Body of pancreas (tissue), 4 donors: ENCODE results near the gene ALDH7A1. TPM values are rescaled to one million over a fixed set of nuclear protein-coding genes. Genes with fewer than 3 reads are reported as not detected.
"Not testable (repeated sequence)": the region's sequence is repeated elsewhere in the genome, so short reads cannot be mapped to it uniquely, and the experiment has no call there.

ENCODE experiments used
- ATAC-seq: fragments of 150-250 bp; one replicate; pipeline ENCODE4 v1.9.1; 2016
- DNase-seq, 4 donors: peaks; one replicate each; pipeline ENCODE4 v3.0.0-alpha.2; 2019
- H3K27ac ChIP-seq, 4 donors: fragments of 200-600 bp; sonication (generic); 1 replicate in 3 of 4; 2 replicates in 1 of 4; pipeline versions ENCODE4 v1.5.1 to v1.6.1; 2016 to 2019; ENCODE audit warnings: mild to moderate bottlenecking in 1 of 4, mixed read lengths in 1 of 4, moderate library complexity in 1 of 4
- H3K27me3 ChIP-seq, 2 donors: fragments of 200-600 bp; sonication (generic); one replicate each; pipeline ENCODE4 v1.6.0; 2016; ENCODE audit warnings: mild to moderate bottlenecking in 1 of 2
- H3K36me3 ChIP-seq, 2 donors: fragments of 200-600 bp; sonication (generic); replicated peaks in 1 of 2; 2 replicates each; pipeline ENCODE4 v1.5.1; 2016; ENCODE audit warnings: low read depth in 2 of 2; ENCODE audit not compliant: insufficient read depth in 1 of 2
- H3K4me1 ChIP-seq: fragments of 200-600 bp; sonication (generic); one replicate; pipeline ENCODE4 v1.6.0; 2016
- H3K4me3 ChIP-seq, 2 donors: fragments of 200-600 bp; sonication (generic); 1 replicate in 1 of 2; 2 replicates in 1 of 2; pipeline ENCODE4 v1.5.1; 2016 to 2019
- H3K9me3 ChIP-seq, 3 donors: fragments of 200-600 bp; sonication (generic); 1 replicate in 2 of 3; 2 replicates in 1 of 3; pipeline ENCODE4 v1.5.1; 2016
- POLR2A ChIP-seq, 3 donors: fragments of 450-650 bp; IDR thresholded peaks; one replicate each; pipeline ENCODE4 v1.6.1; 2016; ENCODE audit warnings: antibody characterized with exemption in 3 of 3, mild to moderate bottlenecking in 2 of 3
- WGBS, 2 donors: methylation state at CpG; one replicate each; pipeline ENCODE4 v1.1.5; 2017; 5-methylcytosine and 5-hydroxymethylcytosine counted together
- intact Hi-C: fragments of 100-400 bp; cut with DNase I; formaldehyde crosslinking; loops from one replicate; pipeline ENCODE4 v1.15.1; 2023
- total RNA-seq, 2 donors: library from RNA; depleted of rRNA; stranded (reverse); fragments of >200 nt; gene quantifications; one replicate each; pipeline ENCODE4 v1.1.0, GENCODE V29; 2016
- TF ChIP-seq, protein P1 (sequence below), 7 experiments: fragments of 450-650 bp in 4 of 7; fragments of 200-600 bp in 3 of 7; sonication (generic) in 3 of 7; IDR thresholded peaks; one replicate each; pipeline ENCODE4 v1.5.1; 2016 to 2019; ENCODE audit warnings: antibody characterized with exemption in 7 of 7

The ALDH7A1 gene
- total RNA-seq, 2 donors from 2014 or later = 19.1 to 27.0 TPM

DNA sequence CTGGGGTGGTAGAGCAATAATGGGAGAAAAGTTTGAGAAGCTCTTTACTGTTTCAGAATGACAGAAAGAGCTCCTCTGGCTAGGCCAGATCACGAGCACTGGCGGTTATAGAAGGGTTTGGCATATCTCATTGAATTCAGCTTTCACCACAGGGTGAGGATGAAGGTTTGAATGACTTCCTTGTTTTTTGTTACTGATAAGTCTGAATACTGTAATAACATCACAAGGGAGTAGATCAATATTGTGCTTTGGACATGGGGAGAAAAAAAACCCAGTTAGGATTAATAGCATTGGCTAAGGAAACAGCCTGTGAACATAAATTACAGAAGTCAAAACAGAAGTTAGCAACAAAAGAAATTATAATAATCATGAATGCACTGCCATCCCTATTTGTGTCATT is 15.1 kb upstream of the ALDH7A1 start:
- H3K9me3 ChIP-seq = no peaks in the 10 kb centered on the region
- H3K4me3 ChIP-seq = no peak overlapping the region
- intact Hi-C loops = no loop called here
- WGBS, 2 donors = 64 to 67% methylated on average over 2 of the region's 2 CpGs
- H3K27ac ChIP-seq = no peak overlapping the region
- no peak for ATAC-seq
- no peak for DNase-seq
- no peaks in the 10 kb centered on the region for H3K27me3 ChIP-seq
- TF ChIP-seq, protein P1, sequence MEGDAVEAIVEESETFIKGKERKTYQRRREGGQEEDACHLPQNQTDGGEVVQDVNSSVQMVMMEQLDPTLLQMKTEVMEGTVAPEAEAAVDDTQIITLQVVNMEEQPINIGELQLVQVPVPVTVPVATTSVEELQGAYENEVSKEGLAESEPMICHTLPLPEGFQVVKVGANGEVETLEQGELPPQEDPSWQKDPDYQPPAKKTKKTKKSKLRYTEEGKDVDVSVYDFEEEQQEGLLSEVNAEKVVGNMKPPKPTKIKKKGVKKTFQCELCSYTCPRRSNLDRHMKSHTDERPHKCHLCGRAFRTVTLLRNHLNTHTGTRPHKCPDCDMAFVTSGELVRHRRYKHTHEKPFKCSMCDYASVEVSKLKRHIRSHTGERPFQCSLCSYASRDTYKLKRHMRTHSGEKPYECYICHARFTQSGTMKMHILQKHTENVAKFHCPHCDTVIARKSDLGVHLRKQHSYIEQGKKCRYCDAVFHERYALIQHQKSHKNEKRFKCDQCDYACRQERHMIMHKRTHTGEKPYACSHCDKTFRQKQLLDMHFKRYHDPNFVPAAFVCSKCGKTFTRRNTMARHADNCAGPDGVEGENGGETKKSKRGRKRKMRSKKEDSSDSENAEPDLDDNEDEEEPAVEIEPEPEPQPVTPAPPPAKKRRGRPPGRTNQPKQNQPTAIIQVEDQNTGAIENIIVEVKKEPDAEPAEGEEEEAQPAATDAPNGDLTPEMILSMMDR (IDR thresholded peaks at IDR 0.05) = no peak
- no peak for TF ChIP-seq POLR2A (IDR thresholded peaks at IDR 0.05)
- peaks cover 36% of the 10 kb centered on the region for H3K4me1 ChIP-seq
- peaks cover 0 to 4% of the 10 kb centered on the region in 2 donors for H3K36me3 ChIP-seq

DNA sequence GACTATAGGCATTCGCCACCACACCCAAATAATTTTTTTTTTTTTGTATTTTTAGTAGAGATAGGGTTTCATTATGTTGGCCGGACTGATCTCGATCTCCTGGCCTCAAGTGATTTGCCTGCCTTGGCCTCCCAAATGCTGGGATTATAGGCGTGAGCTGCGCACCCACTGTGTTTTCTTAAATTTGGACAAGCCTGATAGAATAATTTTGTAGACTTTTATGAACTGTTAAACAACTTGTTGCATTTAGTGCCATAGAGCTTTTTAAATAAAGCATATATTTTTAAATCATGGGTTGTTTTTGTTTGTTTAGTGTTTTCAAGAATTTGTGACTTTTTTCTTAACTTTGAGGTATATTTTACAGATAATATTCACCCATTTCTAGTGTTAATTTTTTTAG is 10.5 kb upstream of the ALDH7A1 start:
- intact Hi-C loops = no loop called here
- H3K4me3 ChIP-seq = no peak overlapping the region
- H3K27me3 ChIP-seq = no peaks in the 10 kb centered on the region
- TF ChIP-seq, protein P1 (IDR thresholded peaks at IDR 0.05) = no peak
- no peak for TF ChIP-seq POLR2A (IDR thresholded peaks at IDR 0.05)
- H3K27ac ChIP-seq = no peak overlapping the region
- 77 to 86% methylated on average over 5 of the region's 5 CpGs for whole genome bisulfite sequencing, 2 donors
- H3K4me1 ChIP-seq = peaks cover 61% of the 10 kb centered on the region
- H3K36me3 ChIP-seq = peaks cover 4 to 10% of the 10 kb centered on the region in 2 donors
- no peaks in the 10 kb centered on the region for H3K9me3 ChIP-seq
- DNase-seq = no peak
- no peak for ATAC-seq

DNA sequence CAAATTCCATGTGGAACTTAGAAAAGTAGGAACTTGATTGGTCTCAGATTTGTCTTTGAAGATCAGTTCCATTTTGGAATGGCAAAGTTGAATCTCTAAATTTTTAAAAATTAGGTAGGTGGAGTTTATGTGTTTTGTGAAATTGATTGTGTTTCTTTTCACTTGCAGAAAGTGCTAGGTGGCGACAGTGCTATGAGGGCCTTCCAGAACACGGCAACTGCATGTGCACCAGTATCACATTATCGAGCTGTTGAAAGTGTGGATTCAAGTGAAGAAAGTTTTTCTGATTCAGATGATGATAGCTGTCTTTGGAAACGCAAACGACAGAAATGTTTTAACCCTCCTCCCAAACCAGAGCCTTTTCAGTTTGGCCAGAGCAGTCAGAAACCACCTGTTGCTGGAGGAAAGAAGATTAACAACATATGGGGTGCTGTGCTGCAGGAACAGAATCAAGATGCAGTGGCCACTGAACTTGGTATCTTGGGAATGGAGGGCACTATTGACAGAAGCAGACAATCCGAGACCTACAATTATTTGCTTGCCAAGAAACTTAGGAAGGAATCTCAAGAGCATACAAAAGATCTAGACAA is 8.5 kb upstream of the ALDH7A1 start:
- DNase-seq = no peak
- H3K4me1 ChIP-seq = peaks cover 54% of the 10 kb centered on the region
- ATAC-seq = no peak
- H3K4me3 ChIP-seq = no peak overlapping the region
- intact Hi-C loops = no loop called here
- H3K36me3 ChIP-seq = peaks cover 4 to 6% of the 10 kb centered on the region in 2 donors
- no peaks in the 10 kb centered on the region for H3K9me3 ChIP-seq
- H3K27ac ChIP-seq = no peak overlapping the region
- 75 to 77% methylated on average over 6 of the region's 6 CpGs for WGBS, 2 donors
- TF ChIP-seq, protein P1 (IDR thresholded peaks at IDR 0.05) = no peak
- no peak for TF ChIP-seq POLR2A (IDR thresholded peaks at IDR 0.05)
- H3K27me3 ChIP-seq = no peaks in the 10 kb centered on the region

DNA sequence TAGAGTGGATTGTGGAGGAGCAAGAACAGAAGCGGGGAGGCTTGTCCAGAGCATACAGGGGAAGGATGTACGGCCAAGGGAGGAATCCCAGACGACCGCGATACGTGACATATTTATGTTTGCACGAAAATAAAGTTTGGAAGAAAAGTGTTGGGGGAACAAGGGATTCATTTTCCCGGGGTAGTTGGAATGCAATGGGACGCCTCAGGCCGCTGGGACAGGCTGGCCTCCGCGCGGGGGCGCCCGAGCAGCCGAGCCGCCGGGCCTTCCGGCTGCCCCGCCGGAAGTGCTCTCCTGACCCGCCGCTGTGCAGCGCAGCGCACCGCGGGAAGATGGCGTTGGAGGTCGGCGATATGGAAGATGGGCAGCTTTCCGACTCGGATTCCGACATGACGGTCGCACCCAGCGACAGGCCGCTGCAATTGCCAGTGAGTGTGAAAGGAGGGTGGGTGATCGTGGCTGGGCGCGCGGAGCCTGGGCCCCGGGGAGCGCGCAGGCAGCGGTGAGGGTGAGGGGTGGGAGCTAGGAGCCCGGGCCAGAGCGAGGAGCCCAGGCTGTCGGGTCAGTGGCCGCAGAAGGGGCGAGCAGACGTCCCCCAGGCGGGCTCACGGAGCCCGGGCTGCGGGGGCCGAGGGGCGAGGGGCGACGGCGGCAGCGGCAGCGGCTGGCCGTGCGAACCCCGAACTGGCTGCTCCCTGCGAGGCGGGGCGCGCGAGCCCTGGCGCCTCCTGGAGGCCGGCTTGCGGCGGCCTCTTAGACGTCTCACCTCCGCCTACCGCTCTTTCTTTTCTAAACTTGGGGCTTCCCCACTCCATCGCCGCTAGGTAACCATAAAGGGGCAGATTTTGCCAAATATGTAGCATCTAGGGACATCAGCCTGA is 5.9 kb upstream of the ALDH7A1 start, which contains the start of gene PHAX:
Gene PHAX, plus strand, starts transcription at position 317 of the 881 bp plus-strand sequence. Its CDS starts 16 bp downstream, at position 333.
- H3K9me3 ChIP-seq = no peaks in the 10 kb centered on the region
- ATAC-seq (peak; percentile 98), DNase-seq (peak; percentile 78 to 86 (median 78))
- intact Hi-C loops = no loop called here
- no peaks in the 10 kb centered on the region for H3K27me3 ChIP-seq
- 1 to 4% methylated on average over 28 to 66 of the region's 79 CpGs for WGBS, 2 donors
- H3K4me1 ChIP-seq = peaks cover 33% of the 10 kb centered on the region
- H3K4me3 ChIP-seq = peak within 1 kb of the TSS; percentile 93 to 99
- H3K36me3 ChIP-seq = peaks cover 4 to 6% of the 10 kb centered on the region in 2 donors
- peak in 2 of 3 donors; percentile 61 to 64 for TF ChIP-seq POLR2A (IDR thresholded peaks at IDR 0.05)
- TF ChIP-seq, protein P1 (IDR thresholded peaks at IDR 0.05) = peak; percentile 65 to 88 (median 77)
- peak within 1 kb of the TSS in 3 of 4 donors; percentile 72 to 83 (median 81) for H3K27ac ChIP-seq

DNA sequence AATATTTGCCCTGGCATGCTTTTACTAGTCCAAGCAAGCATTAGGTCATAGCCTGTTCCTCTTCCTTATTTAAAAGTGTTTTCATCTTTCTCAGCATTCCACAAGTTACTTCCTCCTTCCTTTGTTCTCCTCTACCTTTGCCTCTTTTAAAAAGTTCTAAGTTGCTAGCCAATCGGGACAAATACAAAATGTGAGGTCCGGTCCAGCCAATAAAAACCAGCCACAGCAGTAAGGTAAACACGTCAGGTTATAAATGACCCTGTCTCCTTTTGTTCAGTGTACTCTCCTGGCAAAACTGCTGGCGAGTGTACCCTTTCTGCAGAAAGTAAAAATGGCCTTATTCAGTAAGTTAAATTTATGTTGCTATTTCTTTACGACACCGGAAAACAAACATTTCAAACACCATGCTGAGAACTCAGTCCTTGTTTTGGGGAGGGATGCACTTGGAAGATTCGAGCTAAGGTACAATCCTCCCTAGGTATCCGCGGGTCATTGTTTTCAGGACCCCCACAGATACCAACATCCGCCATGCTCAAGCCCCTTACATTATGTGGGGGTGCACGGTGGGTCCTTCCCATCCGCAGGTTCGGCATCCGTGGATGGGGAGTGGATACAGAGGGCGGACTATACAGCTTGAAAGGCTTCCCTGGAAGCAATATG is 5.1 kb upstream of the ALDH7A1 start:
- peak overlapping the region in 3 of 4 donors; percentile 72 to 83 (median 81) for H3K27ac ChIP-seq
- H3K36me3 ChIP-seq, intact Hi-C loops, DNase-seq, H3K4me3 ChIP-seq, H3K27me3 ChIP-seq, ATAC-seq, H3K9me3 ChIP-seq: not testable (repeated sequence)
- WGBS, 2 donors = 61 to 62% methylated on average over 15 of the region's 15 CpGs
- H3K4me1 ChIP-seq = peaks cover 27% of the 10 kb centered on the region
